Esophagus squamous epithelium (tissue), 5 donors: ENCODE measurements around the gene HOGA1. TPM values are rescaled to one million over a fixed set of nuclear protein-coding genes. Genes with fewer than 3 reads are reported as not detected.
"Not testable (repeated sequence)": the region's sequence is repeated elsewhere in the genome, so short reads cannot be mapped to it uniquely, and the experiment has no call there.

Source experiments
- DNase-seq: peaks from one replicate; lab custom pipeline; 2025; lab: John Stamatoyannopoulos, UW
- H3K27ac ChIP-seq, 4 donors: fragments of 200-600 bp; sonication (generic); one replicate each; pipeline ENCODE4 v1.5.1; 2016 to 2019; ENCODE audit warnings: mild to moderate bottlenecking in 1 of 4
- H3K27me3 ChIP-seq, 4 donors: fragments of 200-600 bp; sonication (generic); 1 replicate in 3 of 4; 2 replicates in 1 of 4; pipeline versions ENCODE4 v1.5.1 to v1.6.0; 2017 to 2021; ENCODE audit warnings: antibody characterized with exemption in 1 of 4
- H3K36me3 ChIP-seq, 3 donors: fragments of 200-600 bp; sonication (generic); one replicate each; pipeline ENCODE4 v1.5.1; 2016 to 2019
- H3K4me1 ChIP-seq, 3 donors: fragments of 200-600 bp; sonication (generic); one replicate each; pipeline ENCODE4 v1.5.1; 2017 to 2019
- H3K4me3 ChIP-seq, 4 donors: fragments of 200-600 bp; sonication (generic); 1 replicate in 3 of 4; 2 replicates in 1 of 4; pipeline ENCODE4 v1.5.1; 2016 to 2019; ENCODE audit warnings: mild to moderate bottlenecking in 2 of 4, moderate library complexity in 1 of 4
- H3K9me3 ChIP-seq, 3 donors: fragments of 200-600 bp; sonication (generic); one replicate each; pipeline ENCODE4 v1.5.1; 2016 to 2019
- CTCF ChIP-seq, 6 experiments: fragments of 450-650 bp in 4 of 6; fragments of 200-600 bp in 2 of 6; sonication (generic) in 2 of 6; IDR thresholded peaks; one replicate each; pipeline ENCODE4 v1.5.1; 2016 to 2019; ENCODE audit warnings: antibody characterized with exemption in 6 of 6, mild to moderate bottlenecking in 4 of 6, moderate library complexity in 4 of 6
- POLR2A ChIP-seq, 4 donors: fragments of 450-650 bp; IDR thresholded peaks; one replicate each; pipeline ENCODE4 v1.6.1; 2017; ENCODE audit warnings: antibody characterized with exemption in 4 of 4, mild to moderate bottlenecking in 4 of 4, moderate library complexity in 3 of 4
- WGBS, 2 donors: methylation state at CpG; one replicate each; pipeline ENCODE4 v1.1.5; 2018; 5-methylcytosine and 5-hydroxymethylcytosine counted together
- intact Hi-C: fragments of 100-400 bp; cut with DNase I; formaldehyde crosslinking; loops from one replicate; pipeline ENCODE4 v1.15.0; 2022
- total RNA-seq, 4 donors: library from RNA; depleted of rRNA; stranded (reverse); fragments of >200 nt; gene quantifications; one replicate each; pipeline ENCODE4 v1.1.0, GENCODE V29; 2016
- donor health status: DM: yes; HTN: yes; CAD: no.

Gene HOGA1
- total RNA-seq, 4 donors from 2014 or later, result 0.62 to 1.1 (median 1.1) TPM

GRCh38 chr10:97640174-97640867, 56.1 kb downstream of the HOGA1 start, which contains the start of gene PI4K2A:
Gene PI4K2A (plus strand): TSS chr10:97640671. CDS start chr10:97640743, 72 bp downstream.
- intact Hi-C loops, result no loop called here
- Histone ChIP-seq H3K4me3 (peak within 1 kb of the TSS; percentile 63 to 94 (median 84)), H3K27me3 (no peaks in the 10 kb centered on the region), H3K9me3 (no peaks in the 10 kb centered on the region), H3K36me3 (peaks cover 0 to 24% (median 0%) of the 10 kb centered on the region in 3 donors), H3K4me1 (peaks cover 5 to 34% (median 18%) of the 10 kb centered on the region in 3 donors), H3K27ac (peak within 1 kb of the TSS; percentile 90 to 95 (median 92))
- WGBS, 2 donors, result 3 to 5% methylated on average over 16 to 20 of the region's 54 CpGs
- DNase-seq, result peak; percentile 93
- TF ChIP-seq CTCF (IDR thresholded peaks at IDR 0.05) (peak in 1 of 6 experiments; percentile 16), POLR2A (IDR thresholded peaks at IDR 0.05) (peak in 3 of 4 donors; percentile 79 to 96 (median 92))

- peak in 1 of 6 experiments; percentile 5 for TF ChIP-seq CTCF (IDR thresholded peaks at IDR 0.05)
- TF ChIP-seq POLR2A (IDR thresholded peaks at IDR 0.05), result peak in 1 of 4 donors; percentile 11
- H3K27ac ChIP-seq, result peak overlapping the region; percentile 90 to 95 (median 92)
- WGBS, 2 donors, result 2 to 3% methylated on average over 18 to 26 of the region's 67 CpGs
- intact Hi-C loops, result no loop called here
- peaks cover 5 to 34% (median 18%) of the 10 kb centered on the region in 3 donors for H3K4me1 ChIP-seq
- no peaks in the 10 kb centered on the region for H3K9me3 ChIP-seq
- peaks cover 0 to 26% (median 0%) of the 10 kb centered on the region in 3 donors for H3K36me3 ChIP-seq
- no peak for DNase-seq
- H3K4me3 ChIP-seq, result peak overlapping the region; percentile 63 to 94 (median 84)
- H3K27me3 ChIP-seq, result no peaks in the 10 kb centered on the region
These were observed 57.0 kb downstream of the HOGA1 start for GRCh38 chr10:97640868-97641811.

- intact Hi-C loops, H3K27me3 ChIP-seq, H3K9me3 ChIP-seq, DNase-seq: not testable (repeated sequence)
- Histone ChIP-seq H3K4me3 (peak overlapping the region in 3 of 4 donors; percentile 78 to 94 (median 91)), H3K4me1 (peaks cover 10 to 48% (median 22%) of the 10 kb centered on the region in 3 donors), H3K27ac (peak overlapping the region in 1 of 4 donors; percentile 90), H3K36me3 (peaks cover 0 to 34% (median 0%) of the 10 kb centered on the region in 3 donors)
- 89 to 94% methylated on average over 12 of the region's 13 CpGs for WGBS, 2 donors
These were observed 58.4 kb downstream of the HOGA1 start for GRCh38 chr10:97642471-97643159.

GRCh38 chr10:97643441-97643985, 59.3 kb downstream of the HOGA1 start:
- Histone ChIP-seq H3K27me3 (no peaks in the 10 kb centered on the region), H3K9me3 (no peaks in the 10 kb centered on the region), H3K4me1 (peaks cover 12 to 57% (median 31%) of the 10 kb centered on the region in 3 donors), H3K27ac (no peak overlapping the region), H3K36me3 (peaks cover 0 to 34% (median 0%) of the 10 kb centered on the region in 3 donors), H3K4me3 (no peak overlapping the region)
- 84 to 93% methylated on average over 4 of the region's 4 CpGs for WGBS, 2 donors
- TF ChIP-seq CTCF (IDR thresholded peaks at IDR 0.05) (no peak), POLR2A (IDR thresholded peaks at IDR 0.05) (no peak)
- no peak for DNase-seq
- intact Hi-C loops, result no loop called here

GRCh38 chr10:97644936-97645335, 60.7 kb downstream of the HOGA1 start:
- intact Hi-C loops, result no loop called here
- 65 to 69% methylated on average over 2 to 4 of the region's 4 CpGs for WGBS, 2 donors

More at GRCh38 chr10:97644936-97645335, 60.7 kb downstream of the HOGA1 start:
- H3K27ac ChIP-seq, result no peak overlapping the region
- peaks cover 0 to 34% (median 0%) of the 10 kb centered on the region in 3 donors for H3K36me3 ChIP-seq
- no peaks in the 10 kb centered on the region for H3K27me3 ChIP-seq
- no peaks in the 10 kb centered on the region for H3K9me3 ChIP-seq
- H3K4me3 ChIP-seq, result no peak overlapping the region
- TF ChIP-seq POLR2A (IDR thresholded peaks at IDR 0.05) (no peak), CTCF (IDR thresholded peaks at IDR 0.05) (no peak)
- peaks cover 18 to 70% (median 46%) of the 10 kb centered on the region in 3 donors for H3K4me1 ChIP-seq
- DNase-seq, result no peak
